Skeletal muscle tissue (tissue), 4 donors: ENCODE results near the gene TXK. TPM values are rescaled to one million over a fixed set of nuclear protein-coding genes. Genes with fewer than 3 reads are reported as not detected.

ENCODE experiments used
- H3K27ac ChIP-seq: one replicate; pipeline ENCODE4 v1.7.0; 2013; ENCODE audit warnings: mild to moderate bottlenecking, low read depth, low read length, inconsistent platforms
- H3K27me3 ChIP-seq, 3 donors: one replicate each; pipeline ENCODE4 v1.7.0; 2013; ENCODE audit warnings: low read length in 3 of 3; ENCODE audit not compliant: control insufficient read depth in 3 of 3, insufficient read depth in 3 of 3
- H3K36me3 ChIP-seq, 3 donors: one replicate each; pipeline ENCODE4 v1.7.0; 2013; ENCODE audit warnings: low read length in 3 of 3; ENCODE audit not compliant: control insufficient read depth in 3 of 3, insufficient read depth in 3 of 3
- H3K4me1 ChIP-seq, 3 donors: one replicate each; pipeline ENCODE4 v1.7.0; 2013; ENCODE audit warnings: low read length in 3 of 3, mild to moderate bottlenecking in 3 of 3; ENCODE audit not compliant: control insufficient read depth in 3 of 3, insufficient read depth in 3 of 3
- H3K4me3 ChIP-seq, 3 donors: one replicate each; pipeline ENCODE4 v1.7.0; 2013; ENCODE audit warnings: low read length in 3 of 3
- H3K9ac ChIP-seq, 3 donors: one replicate each; pipeline ENCODE4 v1.7.0; 2013; ENCODE audit warnings: low read length in 3 of 3, mild to moderate bottlenecking in 3 of 3, moderate library complexity in 2 of 3, low read depth in 1 of 3
- H3K9me3 ChIP-seq, 3 donors: one replicate each; pipeline ENCODE4 v1.7.0; 2013; ENCODE audit warnings: low read length in 3 of 3; ENCODE audit not compliant: control insufficient read depth in 3 of 3
- total RNA-seq: library from RNA; depleted of rRNA; stranded (reverse); fragments of >200 nt; gene quantifications from one replicate; pipeline ENCODE4 v1.2.3, GENCODE V29; 2014
- donor health status: Osteomylitis.

Gene TXK
- total RNA-seq, 1 donor from 2014 or later, result 0.52 TPM

DNA sequence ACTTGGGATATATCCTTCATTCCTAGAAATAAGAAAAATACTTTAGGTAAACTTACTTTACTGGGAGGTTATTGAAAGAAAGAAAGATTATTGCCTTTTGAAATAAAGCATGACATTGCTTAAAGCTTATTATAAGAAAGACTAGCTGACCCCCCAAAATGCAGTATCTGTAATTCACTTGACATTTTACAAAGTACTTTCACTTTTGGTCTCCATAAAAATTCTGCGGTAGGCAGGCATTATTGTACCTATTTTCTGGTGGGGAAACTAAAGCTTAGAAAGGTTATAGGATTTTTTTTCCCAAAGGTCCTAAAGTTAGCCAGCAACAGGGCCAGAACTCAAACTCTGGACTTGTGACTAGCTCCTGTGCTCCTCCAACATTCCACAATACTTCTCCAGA lies 29.7 kb upstream of the TXK start:
- Histone ChIP-seq H3K27ac (no peak overlapping the region), H3K36me3 (peaks cover 0 to 4% (median 0%) of the 10 kb centered on the region in 3 donors), H3K9me3 (no peaks in the 10 kb centered on the region), H3K4me1 (no peaks in the 10 kb centered on the region), H3K27me3 (no peaks in the 10 kb centered on the region), H3K4me3 (no peak overlapping the region), H3K9ac (no peak overlapping the region)

DNA sequence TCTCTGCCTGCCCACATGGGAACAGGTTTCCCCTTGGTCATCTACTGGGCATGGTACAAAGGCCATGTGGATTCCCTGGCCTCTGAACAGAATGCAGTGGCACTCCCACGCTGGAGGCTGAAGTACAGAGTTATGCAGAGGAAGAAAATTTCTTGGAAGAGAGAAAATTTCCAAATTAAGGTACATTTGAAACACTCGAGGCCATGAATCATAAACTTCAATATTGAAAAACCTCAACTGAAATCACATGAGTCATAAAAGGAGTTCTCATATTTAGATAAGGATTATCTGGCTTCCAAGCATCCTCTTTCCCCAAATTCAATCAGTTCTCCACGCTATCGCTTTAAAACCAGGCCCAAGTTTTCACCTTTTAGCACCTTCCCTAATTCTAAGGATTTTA lies 28.1 kb upstream of the TXK start:
- Histone ChIP-seq H3K9me3 (no peaks in the 10 kb centered on the region), H3K36me3 (peaks cover 0 to 4% (median 0%) of the 10 kb centered on the region in 3 donors), H3K9ac (no peak overlapping the region)

DNA sequence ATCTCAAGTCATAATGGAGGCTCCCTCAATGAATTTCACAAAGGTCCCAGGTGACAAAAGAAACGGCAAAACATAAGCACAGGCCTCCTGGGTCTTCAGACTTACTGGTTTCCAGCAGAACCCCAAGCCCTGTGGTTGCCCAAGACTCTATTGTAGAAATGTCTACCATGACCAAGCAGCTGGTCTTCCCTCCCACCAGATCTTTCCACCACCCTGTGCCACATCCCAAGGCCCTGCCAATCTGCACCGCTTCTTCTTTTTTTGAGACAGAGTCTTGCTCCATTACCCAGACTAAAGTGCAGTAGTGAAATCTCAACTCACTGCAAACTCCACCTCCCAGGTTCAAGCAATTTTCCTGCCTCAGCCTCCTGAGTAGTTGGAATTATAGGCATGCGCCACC lies 23.2 kb upstream of the TXK start:
- no peak overlapping the region for H3K9ac ChIP-seq
- H3K27me3 ChIP-seq, result no peaks in the 10 kb centered on the region
- no peak overlapping the region for H3K4me3 ChIP-seq
- peaks cover 0 to 9% (median 0%) of the 10 kb centered on the region in 3 donors for H3K9me3 ChIP-seq
- no peaks in the 10 kb centered on the region for H3K4me1 ChIP-seq
- no peak overlapping the region for H3K27ac ChIP-seq
- H3K36me3 ChIP-seq, result peaks cover 2 to 13% (median 12%) of the 10 kb centered on the region in 3 donors

More for the DNA sequence above, 28.1 kb upstream of the TXK start:
- Histone ChIP-seq H3K4me3 (no peak overlapping the region), H3K27me3 (no peaks in the 10 kb centered on the region), H3K27ac (no peak overlapping the region), H3K4me1 (no peaks in the 10 kb centered on the region)

DNA sequence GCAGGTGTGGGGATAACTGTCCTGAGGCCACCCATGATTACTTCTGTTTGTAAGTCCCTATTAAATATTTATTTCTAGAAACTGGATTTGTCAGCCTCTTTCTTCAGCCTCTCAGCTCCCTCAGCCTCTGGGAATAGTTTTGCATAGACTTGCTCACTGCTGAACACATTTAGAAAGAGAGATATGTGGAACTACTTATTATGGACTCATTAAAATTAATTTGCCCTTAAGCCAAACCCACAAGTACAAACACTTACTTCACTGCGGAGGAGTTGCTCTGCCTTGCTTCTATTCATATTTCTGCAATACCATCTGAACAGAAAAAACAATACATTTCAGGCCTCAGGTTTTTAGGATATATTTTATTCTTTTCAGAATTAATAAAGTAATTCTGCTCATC lies 22.4 kb upstream of the TXK start:
- no peaks in the 10 kb centered on the region for H3K4me1 ChIP-seq
- H3K4me3 ChIP-seq, result no peak overlapping the region
- H3K27ac ChIP-seq, result no peak overlapping the region
- peaks cover 2 to 13% (median 12%) of the 10 kb centered on the region in 3 donors for H3K36me3 ChIP-seq
- H3K9me3 ChIP-seq, result peaks cover 0 to 9% (median 0%) of the 10 kb centered on the region in 3 donors
- no peak overlapping the region for H3K9ac ChIP-seq
- H3K27me3 ChIP-seq, result no peaks in the 10 kb centered on the region

DNA sequence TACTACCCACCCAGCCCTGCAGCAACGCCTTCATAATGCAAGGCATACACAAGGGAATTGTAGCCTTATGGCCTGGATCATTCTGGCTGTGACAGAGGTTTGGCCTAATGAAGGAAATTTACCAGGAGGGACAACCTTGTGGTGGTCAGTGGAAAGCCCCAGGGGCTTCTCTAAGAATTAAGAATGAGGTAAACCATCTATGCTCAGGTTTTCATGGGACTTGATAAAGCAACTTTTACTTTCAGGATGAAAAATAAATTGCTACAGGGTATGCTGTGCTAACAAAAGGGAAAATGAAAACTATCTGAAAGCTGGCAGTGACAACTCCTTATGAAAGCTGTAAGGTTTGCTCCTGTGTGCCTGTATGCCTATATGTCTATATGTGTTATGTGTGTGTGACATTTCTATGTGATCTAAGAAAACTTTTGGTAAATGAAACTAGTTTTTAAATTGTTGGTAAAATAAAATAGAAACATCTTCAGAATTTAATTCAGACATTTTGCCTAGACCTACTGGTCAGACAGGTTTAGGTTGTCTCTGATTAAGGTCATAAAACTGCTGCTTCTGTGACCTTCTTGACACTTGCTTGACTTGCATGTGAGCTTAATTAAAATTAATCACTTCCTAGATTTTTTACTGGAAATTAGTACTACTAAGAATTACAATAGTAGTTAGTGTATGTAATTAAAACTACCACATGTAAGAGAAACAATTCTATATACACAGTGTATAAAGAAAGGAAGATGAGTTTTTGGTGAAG lies 19.9 kb upstream of the TXK start:
- Histone ChIP-seq H3K9me3 (peaks cover 0 to 9% (median 0%) of the 10 kb centered on the region in 3 donors), H3K4me3 (no peak overlapping the region), H3K27ac (no peak overlapping the region), H3K9ac (no peak overlapping the region), H3K27me3 (no peaks in the 10 kb centered on the region), H3K4me1 (no peaks in the 10 kb centered on the region), H3K36me3 (peaks cover 2 to 15% (median 12%) of the 10 kb centered on the region in 3 donors)

DNA sequence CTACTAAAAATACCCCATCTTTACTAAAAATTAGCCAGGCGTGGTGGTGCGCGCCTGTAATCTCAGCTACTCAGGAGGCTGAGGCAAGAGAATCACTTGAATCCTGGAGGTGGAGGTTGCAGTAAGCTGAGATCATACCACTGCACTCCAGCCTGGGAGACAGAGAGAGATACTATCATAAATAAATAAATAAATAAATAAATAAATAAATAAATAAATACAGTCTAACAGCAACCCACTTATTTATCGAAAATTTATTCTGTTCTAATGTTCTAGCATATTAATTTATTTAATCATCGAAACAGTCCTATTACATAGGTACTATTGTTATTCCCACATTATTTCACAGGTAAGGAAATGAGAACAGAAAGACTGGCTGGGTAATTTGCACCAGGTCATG lies 18.2 kb upstream of the TXK start:
- peaks cover 2 to 15% (median 12%) of the 10 kb centered on the region in 3 donors for H3K36me3 ChIP-seq
- H3K27ac ChIP-seq, result no peak overlapping the region
- no peaks in the 10 kb centered on the region for H3K27me3 ChIP-seq
- peaks cover 0 to 9% (median 0%) of the 10 kb centered on the region in 3 donors for H3K9me3 ChIP-seq
- H3K4me1 ChIP-seq, result no peaks in the 10 kb centered on the region
- H3K4me3 ChIP-seq, result no peak overlapping the region
- H3K9ac ChIP-seq, result no peak overlapping the region

DNA sequence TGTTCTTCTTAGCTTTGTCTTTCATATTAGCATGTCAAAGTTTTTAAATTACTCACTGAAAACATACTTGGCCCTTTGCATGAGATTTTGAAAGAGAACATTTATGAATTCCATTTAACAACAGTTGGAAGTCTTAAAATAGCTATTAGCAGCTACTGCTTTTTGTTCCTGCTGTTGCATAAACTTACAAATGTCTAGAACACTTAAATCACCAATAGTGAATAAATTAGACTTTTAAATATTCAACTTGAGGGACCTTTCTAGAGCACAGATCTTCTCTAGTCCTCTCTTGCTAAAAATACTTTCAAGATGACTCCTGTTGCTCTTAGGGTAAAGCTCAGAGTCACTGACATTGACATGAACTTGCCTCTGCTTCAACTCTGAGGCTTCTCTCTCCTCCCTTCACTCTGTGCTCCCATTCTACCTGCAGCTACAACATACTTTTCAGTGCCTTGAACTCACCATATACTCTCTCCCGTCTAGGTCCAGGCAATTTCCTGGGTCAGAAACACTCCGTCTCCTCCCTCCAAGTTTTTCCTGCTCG lies 15.8 kb upstream of the TXK start:
- H3K27ac ChIP-seq, result no peak overlapping the region
- H3K4me3 ChIP-seq, result no peak overlapping the region
- H3K27me3 ChIP-seq, result no peaks in the 10 kb centered on the region
- H3K36me3 ChIP-seq, result peaks cover 0 to 7% (median 0%) of the 10 kb centered on the region in 3 donors
- no peaks in the 10 kb centered on the region for H3K4me1 ChIP-seq
- peaks cover 0 to 7% (median 0%) of the 10 kb centered on the region in 3 donors for H3K9me3 ChIP-seq
- H3K9ac ChIP-seq, result no peak overlapping the region

DNA sequence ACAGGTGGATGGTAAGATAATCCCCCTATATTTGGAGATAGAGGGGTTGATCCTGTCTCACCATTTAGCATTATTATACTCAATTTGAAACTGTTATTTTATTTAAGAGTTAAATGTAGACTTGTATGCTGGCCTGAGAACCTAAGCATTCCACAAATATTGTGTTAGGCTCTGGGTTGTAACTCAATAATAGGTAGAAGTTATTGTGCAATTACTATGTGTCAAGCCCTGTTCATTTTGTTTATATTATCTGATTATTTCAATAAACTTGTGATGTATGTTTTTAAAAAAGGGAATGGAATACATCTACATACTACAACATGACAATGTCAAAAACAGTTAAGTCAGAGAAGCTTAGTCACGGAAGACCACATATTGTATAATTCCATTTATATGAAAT lies 13.6 kb upstream of the TXK start:
- Histone ChIP-seq H3K27me3 (no peaks in the 10 kb centered on the region), H3K9ac (no peak overlapping the region), H3K27ac (no peak overlapping the region), H3K4me1 (no peaks in the 10 kb centered on the region), H3K9me3 (no peaks in the 10 kb centered on the region), H3K4me3 (no peak overlapping the region), H3K36me3 (peaks cover 0 to 3% (median 0%) of the 10 kb centered on the region in 3 donors)

DNA sequence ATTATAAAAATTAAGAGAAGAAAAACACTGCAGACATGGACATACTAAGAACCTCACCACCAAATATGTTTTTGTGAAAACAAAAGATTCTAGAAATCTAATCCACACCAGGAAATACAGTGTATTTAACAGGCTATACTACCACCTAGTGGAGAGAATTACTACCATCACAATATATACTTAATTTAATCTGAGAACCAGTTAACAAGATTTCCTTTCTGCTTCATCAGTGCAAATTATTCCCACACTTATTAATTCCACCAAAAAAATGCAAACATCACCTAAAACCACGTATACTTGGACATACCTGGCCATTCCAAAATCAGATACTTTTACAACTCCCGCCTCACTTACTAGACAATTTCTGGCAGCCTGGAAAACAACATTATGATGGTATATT lies 7.0 kb upstream of the TXK start:
- no peaks in the 10 kb centered on the region for H3K27me3 ChIP-seq
- no peak overlapping the region for H3K27ac ChIP-seq
- H3K9me3 ChIP-seq, result no peaks in the 10 kb centered on the region

DNA sequence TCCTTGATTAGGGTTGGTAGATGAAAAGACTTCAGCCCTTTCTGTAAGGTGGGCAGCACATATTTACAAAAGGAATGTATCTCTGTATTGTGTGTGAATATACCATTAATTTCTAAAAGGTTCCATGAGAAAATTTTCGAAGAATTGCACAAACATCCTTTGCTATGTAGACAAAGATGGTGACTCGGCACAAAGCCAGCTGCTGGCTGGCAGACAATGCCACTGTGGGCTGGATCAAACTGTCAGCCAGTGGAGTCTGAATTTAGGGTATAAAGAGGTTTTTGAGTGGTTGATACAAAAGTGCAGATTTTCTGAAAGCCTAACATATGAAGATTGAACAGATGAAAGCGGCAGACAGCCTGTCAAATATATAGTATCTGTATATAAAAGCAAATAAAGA lies 5.6 kb upstream of the TXK start:
- Histone ChIP-seq H3K4me1 (no peaks in the 10 kb centered on the region), H3K9me3 (no peaks in the 10 kb centered on the region), H3K27me3 (no peaks in the 10 kb centered on the region), H3K27ac (no peak overlapping the region), H3K9ac (no peak overlapping the region), H3K36me3 (peaks cover 0 to 14% (median 8%) of the 10 kb centered on the region in 3 donors), H3K4me3 (no peak overlapping the region)

More for the DNA sequence above, 7.0 kb upstream of the TXK start:
- no peak overlapping the region for H3K9ac ChIP-seq
- no peaks in the 10 kb centered on the region for H3K4me1 ChIP-seq
- peaks cover 0 to 8% (median 4%) of the 10 kb centered on the region in 3 donors for H3K36me3 ChIP-seq
- H3K4me3 ChIP-seq, result no peak overlapping the region
